ACHN (cell line): ENCODE results near the gene DLG1.

ENCODE experiments used
- DNase-seq: peaks from one replicate; pipeline ENCODE4 v3.0.0-alpha.2; 2015
- in situ Hi-C: cut with HindIII; loops from 2 replicates; pipeline ENCODE4 v1.10.0; 2017; ENCODE audit warnings: low sequenced_read_pairs, low pct_ligation_motif_present, low pct_unique_long_range_greater_than_20kb

Gene DLG1

DNA sequence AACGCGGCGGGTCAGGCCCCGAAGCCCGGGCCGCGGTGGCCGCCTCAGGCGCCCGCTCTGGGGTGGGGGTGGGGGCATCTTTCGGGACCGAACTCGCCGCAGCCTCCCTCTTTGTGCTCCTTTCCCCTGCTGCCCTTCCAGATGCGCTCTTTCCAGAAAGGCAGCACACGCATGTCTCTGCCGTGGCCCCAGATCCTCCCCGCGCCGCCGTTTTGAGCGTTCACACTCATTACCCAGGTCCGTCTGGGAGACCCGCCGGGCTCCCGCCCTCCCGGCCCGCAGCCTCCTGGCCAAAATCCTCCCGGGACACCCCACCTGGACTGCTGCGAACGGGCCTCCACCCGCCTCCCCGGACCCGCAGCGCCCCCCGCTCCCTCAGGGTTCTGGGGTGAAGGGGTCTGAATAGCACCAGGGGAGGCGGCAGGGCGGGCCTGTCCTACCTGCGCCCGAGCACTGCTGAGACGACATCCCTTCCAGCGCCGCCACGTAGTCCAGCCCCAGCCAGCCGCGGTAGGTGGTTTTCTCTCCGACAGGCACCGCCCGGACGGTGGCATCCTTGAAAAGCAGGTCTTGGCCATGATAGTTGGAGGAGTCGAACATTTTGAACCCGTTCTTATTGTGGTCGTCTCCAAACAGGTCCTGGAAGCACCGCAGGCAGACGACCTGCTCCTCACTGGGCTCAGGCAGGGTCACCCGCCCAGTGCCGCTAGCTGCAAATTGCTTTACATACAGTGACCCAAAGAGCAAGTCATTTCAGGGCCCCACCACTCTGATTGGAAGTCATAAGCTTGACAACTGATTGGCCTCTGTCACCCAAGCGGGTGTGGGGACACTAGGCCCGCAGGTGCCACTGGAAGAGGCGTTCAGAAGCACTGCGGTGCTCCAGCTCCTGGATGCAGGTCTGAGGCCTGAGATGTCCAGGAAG lies 294.7 kb downstream of the DLG1 start:
- DNase-seq: peak; percentile 14
- in situ Hi-C loops: no loop called here

DNA sequence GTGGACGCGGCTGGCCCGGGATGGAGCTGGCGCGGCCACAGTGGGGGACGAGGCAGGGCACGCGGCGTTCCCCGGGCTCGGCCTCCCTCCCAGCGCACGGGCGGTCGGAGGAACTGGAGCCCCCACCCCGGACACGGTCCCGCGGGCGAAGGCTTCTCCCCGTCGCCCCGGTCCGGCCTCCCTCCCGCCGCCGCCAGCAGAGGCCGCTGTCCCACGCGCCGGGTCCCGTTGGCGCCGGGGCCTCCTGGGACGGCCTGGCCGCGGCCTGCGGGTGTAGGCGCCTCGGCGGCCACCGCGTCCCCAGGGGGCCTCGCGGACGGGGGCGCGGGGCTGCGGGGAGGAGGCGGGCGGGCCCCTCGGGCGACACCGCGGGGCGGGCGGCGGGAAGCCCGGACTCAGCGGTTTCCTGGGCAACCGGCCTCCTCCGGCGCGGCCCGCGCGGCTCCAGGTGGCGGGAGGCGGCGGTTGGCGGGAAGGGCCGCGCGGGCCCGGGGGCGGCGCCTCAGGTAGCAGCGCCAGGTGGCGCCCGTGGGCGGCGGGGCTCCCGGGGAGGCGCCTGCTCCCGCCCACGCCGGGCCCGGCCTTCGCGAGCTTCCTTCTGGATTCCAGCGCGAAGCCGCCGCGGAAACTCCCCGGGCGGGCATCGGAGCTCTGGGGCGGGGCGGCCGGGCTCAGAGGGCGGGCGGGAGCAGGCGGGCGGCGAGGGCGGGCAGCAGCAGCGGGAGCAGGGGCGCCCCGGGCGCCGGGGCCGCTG lies 295.5 kb downstream of the DLG1 start:
- peak; percentile 74 for DNase-seq
- in situ Hi-C loops: no loop called here

DNA sequence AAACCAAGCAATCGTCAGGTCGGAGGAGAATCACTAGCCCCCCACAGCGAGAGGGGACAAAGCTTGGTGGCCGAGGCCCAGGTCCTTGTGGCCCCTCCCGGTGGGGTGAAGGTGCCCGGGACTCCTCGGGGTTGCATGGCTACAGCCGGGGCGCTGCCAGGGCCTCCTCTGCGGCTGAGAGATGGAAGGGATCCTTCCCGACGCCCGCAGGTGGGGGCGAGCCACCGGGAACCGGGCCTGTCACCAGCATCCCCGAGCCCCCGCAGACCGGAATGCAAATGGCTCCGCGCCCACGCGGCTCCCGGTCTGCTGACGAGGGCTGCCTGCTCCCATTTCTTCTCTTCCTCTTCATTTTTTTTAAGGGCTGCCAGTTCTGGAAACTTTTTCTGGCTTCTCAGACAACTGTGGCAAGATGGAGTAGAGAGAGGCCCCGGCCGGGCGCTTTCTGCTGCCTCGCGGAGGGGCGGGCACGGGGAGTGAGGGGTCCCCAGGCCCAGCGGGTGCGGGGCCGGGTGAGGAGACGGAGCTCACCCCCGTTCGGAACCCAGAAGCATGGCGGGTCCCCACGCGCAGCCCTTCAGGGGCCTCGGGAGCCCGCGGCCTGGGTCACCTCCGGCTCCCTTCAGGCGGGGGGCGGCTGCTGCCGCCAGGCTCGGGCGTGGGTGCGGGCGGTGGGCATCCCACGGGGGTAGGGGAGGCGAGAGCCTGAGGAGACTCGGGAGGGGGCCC lies 296.3 kb downstream of the DLG1 start:
- DNase-seq: no peak
- in situ Hi-C loops: no loop called here

DNA sequence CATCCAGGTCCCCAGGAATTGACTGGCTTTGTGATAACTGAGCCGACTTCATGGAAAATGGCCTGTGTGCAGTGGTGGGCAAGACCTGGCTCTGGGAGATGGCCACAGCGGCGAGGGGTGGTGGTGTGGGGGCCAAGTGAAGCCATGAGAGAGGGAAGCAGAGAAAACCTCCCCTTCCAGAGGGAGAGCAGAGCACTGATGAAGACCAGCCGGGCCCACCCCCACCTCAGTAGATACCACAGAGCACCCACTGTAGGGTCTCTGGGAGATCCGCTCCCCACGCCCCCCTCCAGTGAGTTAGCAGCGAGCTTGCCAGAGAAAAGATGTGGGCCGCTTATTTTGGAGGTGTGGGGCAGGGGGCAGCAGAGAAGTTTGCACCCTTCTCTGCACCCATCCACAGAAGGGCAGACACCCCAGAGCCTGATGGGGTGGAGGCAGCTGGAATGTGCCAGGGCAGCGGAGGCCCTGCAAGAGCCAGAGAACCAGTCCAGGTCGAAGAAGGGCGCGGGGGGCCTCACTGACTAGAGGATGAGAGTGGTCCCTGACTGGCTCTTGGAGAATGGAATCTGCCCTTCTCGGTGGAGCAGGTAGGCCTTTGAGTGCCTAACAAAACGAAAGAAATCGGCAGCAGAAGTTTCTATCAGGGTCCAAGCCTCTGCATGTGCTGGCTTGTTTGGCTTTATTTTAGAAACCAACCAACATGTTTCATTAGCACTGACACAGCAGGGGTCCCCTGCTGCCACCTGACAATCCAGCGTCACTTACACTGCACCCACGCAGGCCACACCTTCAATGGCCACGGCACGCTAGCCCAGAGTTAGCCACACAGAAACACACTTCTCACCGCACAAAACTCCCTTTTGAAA lies 297.1 kb downstream of the DLG1 start:
- no peak for DNase-seq
- in situ Hi-C loops: no loop called here

DNA sequence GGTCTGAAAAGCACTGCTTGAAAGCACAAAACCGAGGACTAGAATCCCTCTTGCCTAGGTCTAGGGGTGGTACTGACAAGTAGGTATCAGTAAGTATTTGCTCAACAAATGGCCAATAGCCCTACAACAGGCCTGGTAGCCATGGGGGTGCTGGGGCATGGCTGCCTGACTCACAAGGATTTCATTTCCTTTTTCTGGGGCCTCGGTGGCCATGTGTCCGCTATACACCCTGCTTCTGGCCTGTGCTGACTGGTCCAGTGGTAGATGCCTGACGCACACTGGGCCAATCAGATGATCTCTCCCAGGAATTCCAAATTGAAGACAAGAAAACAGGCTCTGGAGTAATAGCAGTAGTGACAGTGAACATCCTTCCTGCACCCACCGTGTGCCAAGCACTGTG lies 298.2 kb downstream of the DLG1 start:
- no peak for DNase-seq
- in situ Hi-C loops: no loop called here

DNA sequence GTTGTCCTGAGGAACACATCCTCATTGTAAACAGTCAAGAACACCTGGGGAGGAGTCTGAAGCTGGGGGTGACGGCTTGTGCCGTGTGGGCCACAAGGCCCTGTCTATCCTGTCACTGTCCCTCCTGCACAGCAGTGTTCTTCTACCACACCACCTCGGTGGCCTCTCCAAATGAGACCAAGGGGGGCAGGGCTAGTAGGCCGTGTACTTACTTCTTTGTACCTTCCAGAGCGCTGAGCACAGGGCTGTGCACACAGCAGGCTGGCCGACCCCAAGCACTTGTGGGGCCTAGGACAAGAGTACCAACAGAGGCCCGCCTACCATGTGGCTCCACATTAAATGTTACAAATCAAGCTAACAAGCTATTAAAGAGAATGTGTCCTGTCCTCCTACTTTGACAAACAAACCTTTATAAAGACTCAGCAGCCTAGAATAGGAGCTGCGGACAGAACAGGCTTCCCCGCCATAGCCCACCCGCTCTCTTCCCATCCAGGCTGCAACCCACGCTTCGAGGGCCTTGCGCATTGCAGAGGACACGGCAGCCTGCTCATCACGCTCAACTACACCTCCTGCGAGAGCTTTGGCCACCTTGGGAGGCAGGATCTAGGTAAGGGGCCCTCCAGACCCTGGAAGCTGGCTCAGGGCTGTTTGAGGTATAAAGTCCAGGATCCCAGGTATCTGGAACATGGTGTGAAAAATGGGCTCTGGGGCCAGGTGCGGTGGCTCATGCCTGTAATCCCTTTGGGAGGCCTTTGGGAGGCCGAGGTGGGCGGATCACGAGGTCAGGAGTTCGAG lies 299.2 kb downstream of the DLG1 start:
- no peak for DNase-seq
- in situ Hi-C loops: no loop called here

DNA sequence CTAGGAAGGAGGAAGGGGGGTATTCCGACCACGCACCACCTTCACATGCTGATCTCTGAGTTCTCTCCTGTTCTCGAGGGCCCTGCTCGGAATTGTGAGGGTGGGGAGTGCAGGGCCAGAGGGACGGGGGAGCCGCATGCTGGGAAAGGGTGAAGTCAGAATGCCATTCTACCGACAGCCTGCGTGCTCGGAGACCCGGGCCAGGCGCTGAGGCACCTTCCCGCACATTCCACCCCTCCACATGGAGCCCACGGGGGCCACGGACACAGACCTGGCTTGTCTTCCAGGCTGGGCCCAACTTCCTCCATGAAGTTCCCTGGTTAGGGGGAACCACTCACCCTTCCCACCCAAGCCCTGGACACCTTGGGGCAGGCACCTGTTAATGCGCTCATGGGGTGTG lies 301.1 kb downstream of the DLG1 start:
- in situ Hi-C loops: no loop called here
- no peak for DNase-seq

DNA sequence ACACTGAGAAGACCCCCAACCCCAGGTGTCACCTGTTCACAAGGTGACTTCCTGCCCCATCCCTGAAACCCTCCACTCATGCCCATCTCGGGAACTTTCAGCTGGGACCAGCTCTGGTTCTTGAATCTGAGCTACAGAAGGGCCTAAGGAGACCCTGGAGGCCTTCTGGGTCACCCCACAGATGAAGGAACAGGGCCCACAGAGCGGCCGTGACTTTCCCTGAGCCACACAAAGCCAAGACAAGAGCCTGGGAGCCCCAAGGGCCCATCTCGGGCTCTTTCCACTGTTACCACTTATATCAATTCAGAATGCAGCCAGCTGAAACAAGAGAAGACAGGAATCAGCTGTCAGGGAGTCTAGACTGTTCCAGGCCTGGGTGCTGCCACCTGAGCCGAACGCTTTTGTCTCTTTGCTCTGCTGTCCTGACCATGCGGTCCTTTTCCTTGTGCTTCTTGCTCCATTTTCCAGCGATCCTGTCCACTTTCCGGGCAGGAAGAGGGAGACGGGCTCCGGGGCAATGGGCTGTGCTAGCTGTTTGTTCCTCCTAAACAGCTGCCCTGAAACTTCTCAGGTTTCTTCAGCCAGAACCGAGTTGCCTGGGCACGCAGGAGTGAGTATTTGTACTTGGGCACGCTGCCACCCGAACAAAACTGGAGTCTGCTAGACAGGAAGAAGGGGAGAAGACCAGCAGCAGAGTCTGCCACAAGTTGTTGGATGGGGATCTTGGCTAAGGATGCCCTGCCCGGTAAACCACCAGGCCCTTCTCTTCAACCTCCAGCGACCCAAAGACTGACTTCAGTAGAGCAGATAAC lies 301.8 kb downstream of the DLG1 start:
- in situ Hi-C loops: no loop called here
- DNase-seq: no peak

DNA sequence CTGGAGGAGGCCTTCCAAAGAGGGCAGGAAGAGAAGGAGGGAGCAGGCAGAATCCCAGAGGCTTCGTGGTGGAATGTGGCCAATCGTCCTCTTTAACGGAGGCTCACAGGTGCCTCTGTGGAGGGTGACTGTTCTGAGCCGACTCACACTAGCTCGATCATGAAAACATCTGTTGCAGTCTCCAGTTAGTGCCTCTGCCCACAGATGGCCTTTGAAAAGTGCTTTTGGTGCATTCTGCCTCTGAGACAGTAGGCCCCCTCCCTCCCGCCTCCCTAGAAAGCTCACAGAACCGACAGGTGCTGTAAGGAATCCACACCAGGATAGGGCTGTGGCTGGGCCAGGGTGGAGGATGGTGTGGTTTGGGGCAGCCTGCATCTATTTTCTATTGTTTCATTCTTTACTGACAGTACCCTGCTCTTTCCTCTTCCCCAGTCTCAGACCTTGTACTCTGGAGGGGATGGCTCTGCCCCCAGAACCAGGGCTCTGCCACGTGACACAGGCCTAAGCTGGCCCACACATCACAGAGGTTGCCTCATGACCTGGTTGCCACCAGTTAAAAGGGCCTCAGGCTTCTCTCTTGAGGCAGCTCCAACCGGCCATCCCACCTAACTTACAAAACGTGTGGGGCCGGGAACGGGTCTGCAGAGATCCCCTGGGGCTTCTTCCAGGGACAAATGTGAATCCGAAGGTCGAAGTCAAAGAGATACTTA lies 302.6 kb downstream of the DLG1 start:
- in situ Hi-C loops: no loop called here
- no peak for DNase-seq

DNA sequence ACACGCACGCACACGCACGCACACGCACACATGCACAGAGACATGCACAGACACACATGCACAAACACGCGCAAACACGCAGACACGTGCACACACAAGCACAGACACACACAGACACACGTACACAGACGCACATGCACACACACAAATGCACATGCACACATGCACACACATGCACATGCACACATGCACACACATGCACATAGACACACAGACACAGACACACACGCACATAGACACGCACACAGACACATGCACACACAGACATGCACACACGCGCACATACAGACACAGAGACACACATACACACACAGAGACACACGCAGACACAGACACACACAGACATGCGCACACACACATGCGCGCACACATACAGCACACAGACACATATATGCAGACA lies 303.4 kb downstream of the DLG1 start:
- in situ Hi-C loops: no loop called here
- DNase-seq: no peak

DNA sequence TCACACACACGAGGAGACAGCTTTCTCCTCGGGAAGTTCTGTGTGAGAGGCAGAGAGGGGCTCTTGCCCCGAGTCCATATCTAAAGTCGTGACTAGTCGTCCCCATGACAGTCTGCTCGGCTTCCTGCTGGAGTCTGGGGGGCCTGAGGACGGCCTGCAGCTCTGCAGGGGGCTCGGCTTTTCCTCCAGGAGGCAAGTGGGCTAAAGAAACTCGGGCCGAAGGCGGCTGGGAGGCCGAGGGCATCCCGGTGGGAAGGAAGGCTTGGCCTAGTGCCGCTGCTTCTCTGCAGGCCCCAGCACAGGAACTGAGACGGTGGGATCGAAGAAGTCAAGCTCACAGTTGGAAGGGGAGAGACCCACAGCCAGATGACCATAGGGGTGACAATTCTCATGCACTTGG lies 304.4 kb downstream of the DLG1 start:
- no peak for DNase-seq
- in situ Hi-C loops: no loop called here
